Stomach (tissue), 4 donors: ENCODE data around the gene HPS1.

Source experiments
- CTCF ChIP-seq, 7 experiments: fragments of 450-650 bp in 4 of 7; fragments of 200-600 bp in 3 of 7; sonication (generic) in 3 of 7; IDR thresholded peaks; one replicate each; pipeline ENCODE4 v1.5.1; 2016 to 2019; ENCODE audit warnings: antibody characterized with exemption in 7 of 7, control low read depth in 2 of 7, mild to moderate bottlenecking in 1 of 7
- POLR2A ChIP-seq, 4 donors: fragments of 450-650 bp; IDR thresholded peaks; one replicate each; pipeline ENCODE4 v1.6.1; 2016; ENCODE audit warnings: antibody characterized with exemption in 4 of 4, control low read depth in 2 of 4, mild to moderate bottlenecking in 1 of 4, moderate library complexity in 1 of 4
- POLR2AphosphoS5 ChIP-seq, 3 donors: sonication (generic); formaldehyde crosslinking; IDR thresholded peaks; one replicate each; pipeline ENCODE4 v1.6.1; 2016; ENCODE audit warnings: antibody characterized with exemption in 3 of 3

GRCh38 chr10:98410759-98411158 is 36.0 kb downstream of the HPS1 start:
- no peak for TF ChIP-seq POLR2A (IDR thresholded peaks at IDR 0.05)
- TF ChIP-seq CTCF (IDR thresholded peaks at IDR 0.05): no peak
- no peak for TF ChIP-seq POLR2AphosphoS5 (IDR thresholded peaks at IDR 0.05)
